DND-41 (cell line): ENCODE data around the gene CPXM2.

Experiments
- ATAC-seq: fragments of 200-7000 bp; cut with Tn5 transposase; 3 replicates; pipeline ENCODE4 v1.9.1; 2021; ENCODE audit warnings: low read depth; ENCODE audit not compliant: insufficient read depth
- DNase-seq: peaks from one replicate; pipeline ENCODE4 v3.0.0-alpha.2; 2020
- H2AFZ ChIP-seq: 2 replicates; pipeline ENCODE4 v1.6.0; 2012; ENCODE audit warnings: low read depth, low read length
- H3K27ac ChIP-seq: 2 replicates; pipeline ENCODE4 v1.5.1; 2012; ENCODE audit warnings: low read length, inconsistent platforms
- H3K27me3 ChIP-seq: fragments of 200-600 bp; sonication (generic); 2 replicates; pipeline ENCODE4 v1.6.0; 2012; ENCODE audit warnings: low read length, mild to moderate bottlenecking, inconsistent platforms; ENCODE audit not compliant: insufficient read depth, poor library complexity
- H3K36me3 ChIP-seq: 2 replicates; pipeline ENCODE4 v1.5.1; 2012; ENCODE audit warnings: low read length, inconsistent platforms; ENCODE audit not compliant: insufficient read depth
- H3K4me1 ChIP-seq: 2 replicates; pipeline ENCODE4 v1.5.1; 2012; ENCODE audit warnings: mild to moderate bottlenecking, low read length; ENCODE audit not compliant: insufficient read depth
- H3K4me2 ChIP-seq: 2 replicates; pipeline ENCODE4 v1.6.0; 2012; ENCODE audit warnings: mild to moderate bottlenecking, moderate library complexity, low read length, inconsistent platforms; ENCODE audit not compliant: insufficient read depth
- H3K4me3 ChIP-seq, 2 experiments: fragments of 200-600 bp in 1 of 2; shearing (Covaris generic) in 1 of 2; 2 replicates each; pipeline ENCODE4 v1.5.1; 2012 to 2016; ENCODE audit warnings: inconsistent platforms in 2 of 2, low read length in 2 of 2, mild to moderate bottlenecking in 2 of 2, low read depth in 1 of 2, moderate library complexity in 1 of 2
- H3K79me2 ChIP-seq: 2 replicates; pipeline ENCODE4 v1.6.0; 2012; ENCODE audit warnings: low read length, inconsistent platforms; ENCODE audit not compliant: insufficient read depth
- H3K9ac ChIP-seq: 2 replicates; pipeline ENCODE4 v1.6.0; 2012; ENCODE audit warnings: low read depth, mild to moderate bottlenecking, inconsistent platforms, low read length, moderate library complexity
- H3K9me3 ChIP-seq: 2 replicates; pipeline ENCODE4 v1.5.1; 2012; ENCODE audit warnings: low read length, moderate library complexity, mild to moderate bottlenecking, inconsistent platforms; ENCODE audit not compliant: insufficient read depth, severe bottlenecking
- H4K20me1 ChIP-seq: 2 replicates; pipeline ENCODE4 v1.6.0; 2012; ENCODE audit warnings: low read length; ENCODE audit not compliant: insufficient read depth
- EZH2 ChIP-seq: IDR thresholded peaks from 3 replicates; pipeline ENCODE4 v1.6.1; 2012; ENCODE audit warnings: borderline replicate concordance, low read depth, mild to moderate bottlenecking, moderate library complexity, low read length, inconsistent platforms; ENCODE audit not compliant: severe bottlenecking
- TF ChIP-seq, protein P1 (sequence below): IDR thresholded peaks from 2 replicates; pipeline ENCODE4 v1.5.1; 2012; ENCODE audit warnings: borderline replicate concordance, low read length, moderate library complexity, mild to moderate bottlenecking; ENCODE audit not compliant: poor library complexity, severe bottlenecking; ENCODE audit errors: extremely low read depth

CPXM2 gene

DNA sequence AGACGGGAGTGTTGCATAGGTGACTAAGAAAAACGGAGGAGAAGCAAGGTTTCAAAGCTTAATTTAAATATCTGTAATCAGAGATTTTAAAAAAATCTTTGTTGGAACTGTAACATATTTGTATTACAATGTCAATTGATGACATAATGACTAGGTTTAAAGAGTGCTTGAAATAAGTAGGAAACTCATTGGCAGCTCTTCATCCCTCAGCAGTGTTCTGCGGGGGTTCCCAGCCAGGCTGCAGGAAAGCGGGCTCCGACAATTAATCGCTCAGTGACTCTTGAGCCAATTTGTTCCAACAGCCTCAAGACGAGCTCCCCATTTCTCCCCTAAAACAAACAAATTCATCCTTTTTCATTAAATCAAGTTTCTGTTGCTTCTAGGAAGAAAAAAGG, 22.6 kb downstream of the CPXM2 start:
- H3K4me3 ChIP-seq: no peak overlapping the region
- H3K27me3 ChIP-seq: peaks cover 5% of the 10 kb centered on the region
- H3K4me2 ChIP-seq: no peak overlapping the region
- H3K27ac ChIP-seq: no peak overlapping the region
- H3K4me1 ChIP-seq: no peaks in the 10 kb centered on the region
- ATAC-seq: no peak
- no peaks in the 10 kb centered on the region for H3K79me2 ChIP-seq
- DNase-seq: no peak
- H3K9me3 ChIP-seq: no peaks in the 10 kb centered on the region
- no peak overlapping the region for H3K9ac ChIP-seq
- H4K20me1 ChIP-seq: no peaks in the 10 kb centered on the region
- no peaks in the 10 kb centered on the region for H3K36me3 ChIP-seq
- no peak overlapping the region for H2AFZ ChIP-seq
- no peak for TF ChIP-seq EZH2
- TF ChIP-seq, protein P1, sequence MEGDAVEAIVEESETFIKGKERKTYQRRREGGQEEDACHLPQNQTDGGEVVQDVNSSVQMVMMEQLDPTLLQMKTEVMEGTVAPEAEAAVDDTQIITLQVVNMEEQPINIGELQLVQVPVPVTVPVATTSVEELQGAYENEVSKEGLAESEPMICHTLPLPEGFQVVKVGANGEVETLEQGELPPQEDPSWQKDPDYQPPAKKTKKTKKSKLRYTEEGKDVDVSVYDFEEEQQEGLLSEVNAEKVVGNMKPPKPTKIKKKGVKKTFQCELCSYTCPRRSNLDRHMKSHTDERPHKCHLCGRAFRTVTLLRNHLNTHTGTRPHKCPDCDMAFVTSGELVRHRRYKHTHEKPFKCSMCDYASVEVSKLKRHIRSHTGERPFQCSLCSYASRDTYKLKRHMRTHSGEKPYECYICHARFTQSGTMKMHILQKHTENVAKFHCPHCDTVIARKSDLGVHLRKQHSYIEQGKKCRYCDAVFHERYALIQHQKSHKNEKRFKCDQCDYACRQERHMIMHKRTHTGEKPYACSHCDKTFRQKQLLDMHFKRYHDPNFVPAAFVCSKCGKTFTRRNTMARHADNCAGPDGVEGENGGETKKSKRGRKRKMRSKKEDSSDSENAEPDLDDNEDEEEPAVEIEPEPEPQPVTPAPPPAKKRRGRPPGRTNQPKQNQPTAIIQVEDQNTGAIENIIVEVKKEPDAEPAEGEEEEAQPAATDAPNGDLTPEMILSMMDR: no peak

DNA sequence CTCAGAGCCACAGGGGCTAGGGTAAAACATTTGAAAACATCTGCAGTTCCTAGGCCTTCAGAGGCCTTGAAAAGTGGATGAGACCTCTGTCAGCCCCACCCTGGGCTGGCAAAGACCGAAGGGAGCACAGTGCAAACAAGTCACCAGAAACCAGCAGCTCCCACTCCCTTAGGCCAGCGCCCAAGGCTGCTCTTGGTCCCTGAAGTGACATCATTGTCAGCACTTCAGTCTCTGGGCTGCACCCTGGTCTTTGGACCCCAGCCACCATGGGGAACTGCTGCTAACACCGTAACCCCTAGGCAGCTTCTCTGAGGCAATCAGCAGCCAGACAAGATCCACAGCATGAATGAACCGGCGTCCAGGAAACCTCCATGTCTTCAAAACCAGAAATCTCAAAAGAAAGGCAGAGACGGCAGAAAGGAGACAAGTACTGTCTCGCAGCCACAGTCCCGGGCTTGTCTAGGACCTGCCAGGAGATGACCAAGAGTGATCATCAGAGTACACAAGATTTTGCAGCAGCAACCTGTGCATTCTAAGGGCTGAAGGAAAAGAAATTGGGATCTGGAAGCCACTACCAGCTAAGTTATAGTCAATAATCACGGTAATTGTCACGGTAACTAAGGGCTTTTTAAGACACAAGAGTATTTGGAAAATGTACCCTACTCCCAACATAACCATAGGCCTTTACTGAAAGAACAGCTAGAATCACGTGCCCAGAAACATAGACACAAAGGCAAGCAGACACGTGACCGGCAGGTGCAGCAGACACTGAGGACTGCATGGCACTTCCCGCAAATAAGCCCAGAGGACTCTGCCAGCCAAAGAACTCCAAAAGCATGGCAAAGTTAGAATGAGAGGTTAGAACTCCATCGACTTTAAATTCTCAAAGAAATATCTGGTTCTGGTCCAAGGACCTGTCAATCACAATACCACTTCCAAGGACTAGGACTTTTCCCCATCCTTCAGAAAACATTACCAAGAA, 23.3 kb downstream of the CPXM2 start:
- Histone ChIP-seq H3K9me3 (no peaks in the 10 kb centered on the region), H3K4me1 (no peaks in the 10 kb centered on the region), H3K4me2 (no peak overlapping the region), H4K20me1 (no peaks in the 10 kb centered on the region), H3K36me3 (no peaks in the 10 kb centered on the region), H3K27ac (no peak overlapping the region), H2AFZ (no peak overlapping the region), H3K9ac (no peak overlapping the region), H3K79me2 (no peaks in the 10 kb centered on the region), H3K4me3 (no peak overlapping the region), H3K27me3 (peaks cover 5% of the 10 kb centered on the region)
- TF ChIP-seq, protein P1: no peak
- TF ChIP-seq EZH2: no peak
- DNase-seq (no peak), ATAC-seq (no peak)

DNA sequence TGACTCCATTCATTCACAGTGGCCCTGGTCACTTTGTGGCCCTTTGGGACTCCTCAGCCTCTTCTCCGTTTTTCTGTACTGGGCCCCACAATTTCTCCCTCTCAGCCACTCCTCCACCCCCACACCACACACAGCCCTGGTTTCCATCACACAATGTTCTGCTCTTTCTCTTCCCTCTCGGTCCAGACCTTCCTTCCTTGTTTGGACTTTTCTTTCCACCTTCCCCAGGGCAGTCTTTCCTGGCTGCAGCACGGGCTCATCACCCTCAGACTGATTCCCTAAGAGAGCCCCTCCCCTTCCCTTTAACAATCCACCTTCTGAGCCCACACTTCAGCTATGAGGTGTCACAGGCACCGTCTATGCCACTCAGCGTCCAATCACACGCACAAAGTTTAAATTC, 25.7 kb downstream of the CPXM2 start:
- no peak for ATAC-seq
- no peaks in the 10 kb centered on the region for H4K20me1 ChIP-seq
- no peaks in the 10 kb centered on the region for H3K79me2 ChIP-seq
- no peak overlapping the region for H3K9ac ChIP-seq
- no peak overlapping the region for H2AFZ ChIP-seq
- no peak overlapping the region for H3K27ac ChIP-seq
- no peaks in the 10 kb centered on the region for H3K9me3 ChIP-seq
- H3K4me2 ChIP-seq: no peak overlapping the region
- peaks cover 5% of the 10 kb centered on the region for H3K27me3 ChIP-seq
- no peaks in the 10 kb centered on the region for H3K36me3 ChIP-seq
- H3K4me1 ChIP-seq: no peaks in the 10 kb centered on the region
- no peak overlapping the region for H3K4me3 ChIP-seq
- no peak for DNase-seq
- TF ChIP-seq, protein P1: no peak
- no peak for TF ChIP-seq EZH2
